SK-N-SH treated with all-trans-retinoic acid at 6 μM for 48 hours (cell line): ENCODE measurements around the gene AVL9.

Experiments used
- ATAC-seq: fragments of 200-7000 bp; cut with Tn5 transposase; 3 replicates; pipeline ENCODE4 v1.9.1; 2020; ENCODE audit warnings: mild to moderate bottlenecking, moderate library complexity
- ARNTL ChIP-seq: fragments of 450-650 bp; formaldehyde crosslinking; IDR thresholded peaks from 2 replicates; pipeline ENCODE4 v1.5.0; 2020; ENCODE audit warnings: low read depth, mild to moderate bottlenecking, moderate library complexity, borderline replicate concordance
- BACH2 ChIP-seq: fragments of 250-450 bp; sonication (Bioruptor Pico); IDR thresholded peaks from 2 replicates; pipeline ENCODE4 v1.9.0; 2021; ENCODE audit warnings: mild to moderate bottlenecking, borderline replicate concordance
- CSDC2 ChIP-seq: fragments of 250-450 bp; sonication (Bioruptor Pico); IDR thresholded peaks from 2 replicates; pipeline ENCODE4 v1.5.0; 2020; ENCODE audit warnings: mild to moderate bottlenecking, moderate library complexity
- ESRRG ChIP-seq: fragments of 250-450 bp; sonication (Bioruptor Pico); IDR thresholded peaks from 2 replicates; pipeline ENCODE4 v1.6.1; 2021; ENCODE audit warnings: mild to moderate bottlenecking
- GLIS3 ChIP-seq: fragments of 250-450 bp; sonication (Bioruptor Pico); IDR thresholded peaks from 2 replicates; pipeline ENCODE4 v1.5.0; 2020; ENCODE audit warnings: mild to moderate bottlenecking, moderate library complexity
- ISL1 ChIP-seq: fragments of 250-450 bp; sonication (Bioruptor Pico); IDR thresholded peaks from 2 replicates; pipeline ENCODE4 v2.1.2; 2022; ENCODE audit warnings: mild to moderate bottlenecking, moderate library complexity
- OSR1 ChIP-seq: fragments of 250-450 bp; sonication (Bioruptor Pico); IDR thresholded peaks from 2 replicates; pipeline ENCODE4 v1.8.0; 2022; ENCODE audit warnings: moderate library complexity, mild to moderate bottlenecking, inconsistent platforms
- PPARA ChIP-seq: fragments of 250-450 bp; sonication (Bioruptor Pico); IDR thresholded peaks from 2 replicates; pipeline ENCODE4 v1.5.0; 2020; ENCODE audit warnings: mild to moderate bottlenecking, borderline replicate concordance
- RARB ChIP-seq: fragments of 250-450 bp; sonication (Bioruptor Pico); IDR thresholded peaks from 2 replicates; pipeline ENCODE4 v1.8.0; 2021; ENCODE audit warnings: mild to moderate bottlenecking, moderate library complexity
- SNAI2 ChIP-seq: fragments of 250-450 bp; sonication (Bioruptor Pico); IDR thresholded peaks from 2 replicates; pipeline ENCODE4 v1.5.0; 2020; ENCODE audit warnings: mild to moderate bottlenecking, moderate library complexity
- TOX ChIP-seq: fragments of 250-450 bp; sonication (Bioruptor Pico); IDR thresholded peaks from 2 replicates; pipeline ENCODE4 v1.8.0; 2021; ENCODE audit warnings: mild to moderate bottlenecking, moderate library complexity, borderline replicate concordance
- ZC3H10 ChIP-seq: fragments of 250-450 bp; sonication (Bioruptor Pico); IDR thresholded peaks from 2 replicates; pipeline ENCODE4 v1.5.1; 2021; ENCODE audit warnings: mild to moderate bottlenecking, moderate library complexity
- ZFP3 ChIP-seq: fragments of 250-450 bp; sonication (Bioruptor Pico); IDR thresholded peaks from 2 replicates; pipeline ENCODE4 v1.5.0; 2020; ENCODE audit warnings: mild to moderate bottlenecking, moderate library complexity
- ZFP30 ChIP-seq: fragments of 450-650 bp; formaldehyde crosslinking; IDR thresholded peaks from 2 replicates; pipeline ENCODE4 v1.5.0; 2022; ENCODE audit warnings: mild to moderate bottlenecking, moderate library complexity
- ZNF565 ChIP-seq: fragments of 450-650 bp; formaldehyde crosslinking; conservative IDR thresholded peaks from 2 replicates; pipeline ENCODE4 v1.5.0; 2020; ENCODE audit warnings: low read depth, mild to moderate bottlenecking, moderate library complexity
- ZNF8 ChIP-seq: fragments of 450-650 bp; formaldehyde crosslinking; IDR thresholded peaks from 2 replicates; pipeline ENCODE4 v1.5.0; 2020; ENCODE audit warnings: mild to moderate bottlenecking, moderate library complexity
- TF ChIP-seq, protein P1 (sequence below): fragments of 250-450 bp; sonication (Bioruptor Pico); IDR thresholded peaks from 2 replicates; pipeline ENCODE4 v1.8.0; 2020; ENCODE audit warnings: mild to moderate bottlenecking, moderate library complexity, borderline replicate concordance
- TF ChIP-seq, protein P2 (sequence below): fragments of 250-450 bp; sonication (Bioruptor Pico); IDR thresholded peaks from 2 replicates; pipeline ENCODE4 v1.5.1; 2020; ENCODE audit warnings: low read depth, mild to moderate bottlenecking, moderate library complexity
- TF ChIP-seq, protein P3 (sequence below): fragments of 250-450 bp; sonication (Bioruptor Pico); IDR thresholded peaks from 2 replicates; pipeline ENCODE4 v1.5.1; 2021; ENCODE audit warnings: mild to moderate bottlenecking, moderate library complexity
- TF ChIP-seq, protein P4 (sequence below): fragments of 250-450 bp; sonication (Bioruptor Pico); IDR thresholded peaks from 2 replicates; pipeline ENCODE4 v1.8.0; 2021; ENCODE audit warnings: low read depth, mild to moderate bottlenecking, moderate library complexity, borderline replicate concordance

AVL9 gene

GRCh38 chr7:32582036-32582435 is 86.7 kb downstream of the AVL9 start:
- ATAC-seq, result no peak

DNA sequence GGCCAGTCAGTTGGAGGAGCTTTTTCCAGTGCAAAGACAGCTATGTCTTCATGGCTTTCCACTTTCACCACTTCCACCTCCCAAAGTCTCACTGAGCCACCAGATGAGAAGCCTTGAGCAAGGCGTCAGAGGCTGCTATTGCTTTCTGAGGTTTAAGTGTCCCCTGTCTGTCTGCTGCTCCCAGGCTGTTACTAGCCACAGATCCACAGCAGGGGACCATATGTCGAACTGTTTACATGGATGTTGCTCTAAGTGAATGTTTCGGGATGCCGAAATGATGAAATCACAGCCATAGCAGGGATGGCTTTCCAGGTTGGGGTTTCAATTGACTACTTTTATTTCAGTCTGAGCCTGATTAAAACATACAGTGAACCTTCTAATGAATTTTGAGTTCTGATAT is 88.5 kb downstream of the AVL9 start:
- TF ChIP-seq ISL1 (CRISPR knock-in tag) (no peak), OSR1 (CRISPR knock-in tag) (no peak), ZC3H10 (CRISPR knock-in tag) (no peak), RARB (no peak), BACH2 (CRISPR knock-in tag) (no peak), GLIS3 (no peak), ZFP30 (CRISPR knock-in tag) (no peak), PPARA (CRISPR knock-in tag) (no peak)
- no peak for ATAC-seq

More at GRCh38 chr7:32582036-32582435, 86.7 kb downstream of the AVL9 start:
- TF ChIP-seq ISL1 (CRISPR knock-in tag), result no peak
- TF ChIP-seq, protein P1, sequence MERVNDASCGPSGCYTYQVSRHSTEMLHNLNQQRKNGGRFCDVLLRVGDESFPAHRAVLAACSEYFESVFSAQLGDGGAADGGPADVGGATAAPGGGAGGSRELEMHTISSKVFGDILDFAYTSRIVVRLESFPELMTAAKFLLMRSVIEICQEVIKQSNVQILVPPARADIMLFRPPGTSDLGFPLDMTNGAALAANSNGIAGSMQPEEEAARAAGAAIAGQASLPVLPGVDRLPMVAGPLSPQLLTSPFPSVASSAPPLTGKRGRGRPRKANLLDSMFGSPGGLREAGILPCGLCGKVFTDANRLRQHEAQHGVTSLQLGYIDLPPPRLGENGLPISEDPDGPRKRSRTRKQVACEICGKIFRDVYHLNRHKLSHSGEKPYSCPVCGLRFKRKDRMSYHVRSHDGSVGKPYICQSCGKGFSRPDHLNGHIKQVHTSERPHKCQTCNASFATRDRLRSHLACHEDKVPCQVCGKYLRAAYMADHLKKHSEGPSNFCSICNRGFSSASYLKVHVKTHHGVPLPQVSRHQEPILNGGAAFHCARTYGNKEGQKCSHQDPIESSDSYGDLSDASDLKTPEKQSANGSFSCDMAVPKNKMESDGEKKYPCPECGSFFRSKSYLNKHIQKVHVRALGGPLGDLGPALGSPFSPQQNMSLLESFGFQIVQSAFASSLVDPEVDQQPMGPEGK (CRISPR knock-in tag), result no peak
- no peak for TF ChIP-seq BACH2 (CRISPR knock-in tag)
- no peak for TF ChIP-seq ZNF8 (CRISPR knock-in tag)
- TF ChIP-seq TOX (CRISPR knock-in tag), result no peak
- no peak for TF ChIP-seq SNAI2 (CRISPR knock-in tag)

DNA sequence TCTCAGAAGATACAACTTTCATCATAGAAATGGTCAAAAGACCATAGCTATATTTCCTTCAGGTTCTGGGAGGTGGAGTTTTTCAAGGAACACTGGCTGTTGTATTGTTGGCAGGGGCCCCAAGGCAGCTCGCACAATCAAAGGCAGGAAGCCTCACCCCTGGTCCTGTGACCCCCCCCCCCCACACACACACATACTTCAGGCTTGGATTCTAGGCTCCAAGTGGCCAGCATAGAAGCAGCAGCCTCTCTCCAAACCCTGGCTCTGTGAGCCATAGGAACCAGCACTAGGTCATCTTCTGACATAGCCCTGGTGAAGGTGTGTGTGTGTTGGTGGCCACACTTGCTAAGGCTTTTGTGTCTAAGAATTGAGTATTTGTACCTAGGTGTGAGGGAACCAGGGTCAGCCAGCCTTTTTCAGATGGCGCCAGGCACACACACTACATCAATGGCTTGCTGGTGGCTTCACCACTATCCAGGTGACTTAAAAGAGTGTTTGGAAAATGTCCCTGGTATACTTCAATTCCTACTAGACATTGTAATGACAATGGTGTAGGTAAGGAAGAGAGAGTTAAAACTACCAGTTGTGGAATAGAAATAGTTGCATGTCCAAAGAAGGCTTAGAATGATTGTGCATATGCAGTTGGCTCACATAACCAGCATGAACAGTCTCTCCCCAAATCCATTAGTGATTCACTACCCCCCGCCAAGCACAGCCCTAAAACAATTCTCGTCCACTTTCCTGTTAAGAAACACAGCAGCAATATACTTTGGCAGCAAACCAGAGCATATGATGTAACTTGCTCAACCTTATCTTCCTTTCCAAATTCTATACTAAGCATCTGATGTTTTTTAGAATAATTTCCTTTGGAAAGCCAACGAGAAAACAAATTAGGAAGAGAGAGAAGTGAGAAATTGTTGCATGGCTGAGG is 91.3 kb downstream of the AVL9 start:
- TF ChIP-seq CSDC2 (CRISPR knock-in tag), result no peak
- no peak for TF ChIP-seq ESRRG
- TF ChIP-seq GLIS3, result no peak
- no peak for TF ChIP-seq SNAI2 (CRISPR knock-in tag)
- no peak for TF ChIP-seq PPARA (CRISPR knock-in tag)
- TF ChIP-seq TOX (CRISPR knock-in tag), result no peak
- TF ChIP-seq, protein P2, sequence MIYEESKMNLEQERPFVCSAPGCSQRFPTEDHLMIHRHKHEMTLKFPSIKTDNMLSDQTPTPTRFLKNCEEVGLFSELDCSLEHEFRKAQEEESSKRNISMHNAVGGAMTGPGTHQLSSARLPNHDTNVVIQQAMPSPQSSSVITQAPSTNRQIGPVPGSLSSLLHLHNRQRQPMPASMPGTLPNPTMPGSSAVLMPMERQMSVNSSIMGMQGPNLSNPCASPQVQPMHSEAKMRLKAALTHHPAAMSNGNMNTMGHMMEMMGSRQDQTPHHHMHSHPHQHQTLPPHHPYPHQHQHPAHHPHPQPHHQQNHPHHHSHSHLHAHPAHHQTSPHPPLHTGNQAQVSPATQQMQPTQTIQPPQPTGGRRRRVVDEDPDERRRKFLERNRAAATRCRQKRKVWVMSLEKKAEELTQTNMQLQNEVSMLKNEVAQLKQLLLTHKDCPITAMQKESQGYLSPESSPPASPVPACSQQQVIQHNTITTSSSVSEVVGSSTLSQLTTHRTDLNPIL (CRISPR knock-in tag), result peak; percentile 58; the same call in 1 of the 2 replicates
- peak; percentile 90 for TF ChIP-seq ISL1 (CRISPR knock-in tag)
- TF ChIP-seq, protein P1 (CRISPR knock-in tag), result no peak
- TF ChIP-seq, all 23 proteins: peak for 2
- ATAC-seq, result peak; percentile 54; the same call in 2 of the 3 replicates

DNA sequence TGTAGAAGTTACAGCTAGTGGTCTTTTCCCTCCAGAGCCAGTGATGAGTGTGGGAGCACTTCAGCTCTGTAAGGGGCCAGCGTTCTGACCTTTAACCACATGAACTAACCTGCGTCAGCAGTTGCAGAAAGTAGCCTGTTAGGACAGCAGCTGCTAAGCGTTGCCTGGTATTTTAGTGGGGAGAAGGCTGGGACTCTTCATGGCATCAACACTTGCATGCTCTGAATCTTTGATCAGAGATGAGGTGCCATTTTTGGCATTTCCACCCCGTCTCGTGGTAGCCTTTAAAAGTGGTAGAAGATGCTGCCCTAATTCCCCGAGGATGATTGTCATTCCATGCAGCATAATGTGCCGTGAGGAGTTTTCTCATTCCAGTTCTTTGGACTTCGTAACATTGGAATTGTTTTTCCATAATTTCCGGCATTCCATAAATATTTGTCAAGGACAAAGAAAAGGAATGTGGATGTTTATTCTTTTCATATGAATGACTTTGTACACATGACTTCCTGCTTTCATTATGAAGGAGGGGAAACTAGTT is 92.2 kb downstream of the AVL9 start:
- no peak for TF ChIP-seq ESRRG
- no peak for TF ChIP-seq ZFP30 (CRISPR knock-in tag)
- peak; percentile 82; the same call in 1 of the 2 replicates for TF ChIP-seq OSR1 (CRISPR knock-in tag)
- TF ChIP-seq, protein P3, sequence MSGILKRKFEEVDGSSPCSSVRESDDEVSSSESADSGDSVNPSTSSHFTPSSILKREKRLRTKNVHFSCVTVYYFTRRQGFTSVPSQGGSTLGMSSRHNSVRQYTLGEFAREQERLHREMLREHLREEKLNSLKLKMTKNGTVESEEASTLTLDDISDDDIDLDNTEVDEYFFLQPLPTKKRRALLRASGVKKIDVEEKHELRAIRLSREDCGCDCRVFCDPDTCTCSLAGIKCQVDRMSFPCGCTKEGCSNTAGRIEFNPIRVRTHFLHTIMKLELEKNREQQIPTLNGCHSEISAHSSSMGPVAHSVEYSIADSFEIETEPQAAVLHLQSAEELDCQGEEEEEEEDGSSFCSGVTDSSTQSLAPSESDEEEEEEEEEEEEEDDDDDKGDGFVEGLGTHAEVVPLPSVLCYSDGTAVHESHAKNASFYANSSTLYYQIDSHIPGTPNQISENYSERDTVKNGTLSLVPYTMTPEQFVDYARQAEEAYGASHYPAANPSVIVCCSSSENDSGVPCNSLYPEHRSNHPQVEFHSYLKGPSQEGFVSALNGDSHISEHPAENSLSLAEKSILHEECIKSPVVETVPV (CRISPR knock-in tag), result no peak
- TF ChIP-seq ARNTL (CRISPR knock-in tag), result no peak
- 0 out of 2 replicates have a peak, but pooled peaks have one; percentile 7 for TF ChIP-seq TOX (CRISPR knock-in tag)
- peak; percentile 54 for TF ChIP-seq ISL1 (CRISPR knock-in tag)
- 0 out of 2 replicates have a peak, but pooled peaks have one; percentile 24 for TF ChIP-seq CSDC2 (CRISPR knock-in tag)
- no peak for TF ChIP-seq ZNF565
- TF ChIP-seq, protein P4, sequence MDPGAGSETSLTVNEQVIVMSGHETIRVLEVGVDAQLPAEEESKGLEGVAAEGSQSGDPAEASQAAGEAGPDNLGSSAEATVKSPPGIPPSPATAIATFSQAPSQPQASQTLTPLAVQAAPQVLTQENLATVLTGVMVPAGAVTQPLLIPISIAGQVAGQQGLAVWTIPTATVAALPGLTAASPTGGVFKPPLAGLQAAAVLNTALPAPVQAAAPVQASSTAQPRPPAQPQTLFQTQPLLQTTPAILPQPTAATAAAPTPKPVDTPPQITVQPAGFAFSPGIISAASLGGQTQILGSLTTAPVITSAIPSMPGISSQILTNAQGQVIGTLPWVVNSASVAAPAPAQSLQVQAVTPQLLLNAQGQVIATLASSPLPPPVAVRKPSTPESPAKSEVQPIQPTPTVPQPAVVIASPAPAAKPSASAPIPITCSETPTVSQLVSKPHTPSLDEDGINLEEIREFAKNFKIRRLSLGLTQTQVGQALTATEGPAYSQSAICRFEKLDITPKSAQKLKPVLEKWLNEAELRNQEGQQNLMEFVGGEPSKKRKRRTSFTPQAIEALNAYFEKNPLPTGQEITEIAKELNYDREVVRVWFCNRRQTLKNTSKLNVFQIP, result no peak
- TF ChIP-seq ZFP3, result no peak
- TF ChIP-seq, protein P2 (CRISPR knock-in tag), result no peak
- no peak for TF ChIP-seq ZC3H10 (CRISPR knock-in tag)
- ATAC-seq, result peak; percentile 38
